AG04450 (cell line): Measurements from ENCODE around the gene RFTN1. TPM values are rescaled to one million over a fixed set of nuclear protein-coding genes. Genes with fewer than 3 reads are reported as not detected.

ENCODE experiments used
- CTCF ChIA-PET: fragments of 300-600, 350-600 bp; formaldehyde crosslinking; extraction: SDS; loops from one replicate; lab custom pipeline; 2022; ENCODE audit warnings: antibody characterized with exemption, inconsistent platforms; lab: Charles Lee
- POLR2A ChIA-PET: fragments of 350-600 bp; formaldehyde crosslinking; extraction: SDS; loops from one replicate; lab custom pipeline; 2021; ENCODE audit warnings: antibody characterized with exemption, inconsistent platforms; lab: Yijun Ruan, JAX
- DNase-seq: peaks from one replicate; pipeline ENCODE4 v3.0.0-alpha.2; 2011; ENCODE audit warnings: low read depth, low spot score
- H3K27ac ChIP-seq: one replicate; pipeline ENCODE4 v1.5.1; 2012; ENCODE audit warnings: low read depth, low read length, control low read depth
- H3K27me3 ChIP-seq: one replicate; pipeline ENCODE4 v1.6.0; 2012; ENCODE audit warnings: low read length; ENCODE audit not compliant: control insufficient read depth, insufficient read depth
- H3K4me3 ChIP-seq: 2 replicates; pipeline ENCODE4 v1.5.1; 2011; ENCODE audit warnings: mild to moderate bottlenecking, low read depth, low read length, control low read depth
- H3K9me3 ChIP-seq: 2 replicates; pipeline ENCODE4 v1.5.1; 2012; ENCODE audit warnings: low read length; ENCODE audit not compliant: control insufficient read depth, insufficient read depth
- polyA plus RNA-seq: library from polyadenylated mRNA; depleted of rRNA; stranded (reverse); fragments of >200 nt; gene quantifications from 2 replicates; pipeline ENCODE4 v1.2.3, GENCODE V29; 2011
- TF ChIP-seq, protein P1 (sequence below): IDR thresholded peaks from 2 replicates; pipeline ENCODE4 v1.5.1; 2011; ENCODE audit warnings: low read depth, low read length, control low read depth, inconsistent platforms

Gene RFTN1
- polyA plus RNA-seq, 1 experiment, result 97.3 TPM

DNA sequence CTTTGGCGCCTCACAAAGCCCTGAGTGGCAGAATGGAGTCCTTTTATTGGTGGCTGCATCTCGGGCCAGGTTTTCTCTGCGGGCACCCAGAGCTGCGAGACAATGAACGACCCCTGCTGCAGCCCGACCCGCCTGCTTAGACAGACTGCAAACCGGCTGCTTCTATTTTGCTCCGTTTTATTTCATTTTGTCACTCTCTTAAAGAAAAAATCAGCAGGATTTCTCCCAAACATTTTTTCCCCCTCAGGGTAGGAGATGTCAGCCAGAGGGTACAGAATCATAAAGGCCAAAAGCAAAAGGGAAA is 183.7 kb downstream of the RFTN1 start:
- TF ChIP-seq, protein P1, sequence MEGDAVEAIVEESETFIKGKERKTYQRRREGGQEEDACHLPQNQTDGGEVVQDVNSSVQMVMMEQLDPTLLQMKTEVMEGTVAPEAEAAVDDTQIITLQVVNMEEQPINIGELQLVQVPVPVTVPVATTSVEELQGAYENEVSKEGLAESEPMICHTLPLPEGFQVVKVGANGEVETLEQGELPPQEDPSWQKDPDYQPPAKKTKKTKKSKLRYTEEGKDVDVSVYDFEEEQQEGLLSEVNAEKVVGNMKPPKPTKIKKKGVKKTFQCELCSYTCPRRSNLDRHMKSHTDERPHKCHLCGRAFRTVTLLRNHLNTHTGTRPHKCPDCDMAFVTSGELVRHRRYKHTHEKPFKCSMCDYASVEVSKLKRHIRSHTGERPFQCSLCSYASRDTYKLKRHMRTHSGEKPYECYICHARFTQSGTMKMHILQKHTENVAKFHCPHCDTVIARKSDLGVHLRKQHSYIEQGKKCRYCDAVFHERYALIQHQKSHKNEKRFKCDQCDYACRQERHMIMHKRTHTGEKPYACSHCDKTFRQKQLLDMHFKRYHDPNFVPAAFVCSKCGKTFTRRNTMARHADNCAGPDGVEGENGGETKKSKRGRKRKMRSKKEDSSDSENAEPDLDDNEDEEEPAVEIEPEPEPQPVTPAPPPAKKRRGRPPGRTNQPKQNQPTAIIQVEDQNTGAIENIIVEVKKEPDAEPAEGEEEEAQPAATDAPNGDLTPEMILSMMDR, result no peak
- Histone ChIP-seq H3K27me3 (no peaks in the 10 kb centered on the region), H3K27ac (no peak overlapping the region), H3K9me3 (peaks cover 1% of the 10 kb centered on the region; the same call in 1 of the 2 replicates), H3K4me3 (no peak overlapping the region)
- ChIA-PET POLR2A (no interaction called here), CTCF (no interaction called here)
- DNase-seq, result no peak

DNA sequence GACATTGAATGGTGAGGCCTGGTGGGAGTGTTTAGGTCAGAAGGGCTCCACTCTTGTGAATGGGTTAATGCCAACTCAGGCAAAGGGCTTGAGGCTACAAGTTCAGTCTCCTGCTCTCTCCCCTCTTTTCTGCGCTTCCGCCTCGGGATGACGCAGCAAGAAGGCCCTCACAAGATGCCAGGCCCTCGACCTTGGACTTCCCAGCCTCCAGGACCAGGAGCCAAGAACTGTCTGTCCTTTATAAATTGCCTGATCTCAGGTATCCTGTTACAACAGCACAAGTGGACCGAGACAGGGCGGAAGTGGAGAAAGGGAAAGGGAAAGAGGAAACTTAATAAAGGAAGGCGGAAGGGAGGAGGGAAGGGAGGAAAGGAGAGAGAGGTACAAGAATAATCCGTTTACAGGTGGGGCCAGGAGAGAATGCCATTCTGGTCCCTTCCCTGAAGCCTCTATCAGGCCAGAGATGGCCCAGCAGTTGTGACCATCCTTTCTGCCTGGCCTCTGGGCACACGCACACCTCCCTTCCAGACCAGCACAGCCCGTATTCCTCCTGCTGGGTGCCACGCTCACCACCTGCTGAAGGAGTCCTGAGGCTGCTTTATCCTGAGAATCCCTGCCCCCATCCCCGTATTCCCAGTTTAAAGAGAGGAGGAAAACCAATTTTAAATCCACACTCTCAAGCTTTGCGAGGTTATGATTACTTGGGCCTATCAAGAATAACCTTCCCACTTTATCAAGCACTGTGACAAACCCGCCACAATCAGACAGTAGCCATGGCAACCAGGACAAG is 184.3 kb downstream of the RFTN1 start:
- Histone ChIP-seq H3K4me3 (no peak overlapping the region), H3K27me3 (no peaks in the 10 kb centered on the region), H3K9me3 (no peaks in the 10 kb centered on the region), H3K27ac (no peak overlapping the region)
- CTCF ChIA-PET, result no interaction called here
- DNase-seq, result no peak
- POLR2A ChIA-PET, result no interaction called here
- TF ChIP-seq, protein P1, result no peak

DNA sequence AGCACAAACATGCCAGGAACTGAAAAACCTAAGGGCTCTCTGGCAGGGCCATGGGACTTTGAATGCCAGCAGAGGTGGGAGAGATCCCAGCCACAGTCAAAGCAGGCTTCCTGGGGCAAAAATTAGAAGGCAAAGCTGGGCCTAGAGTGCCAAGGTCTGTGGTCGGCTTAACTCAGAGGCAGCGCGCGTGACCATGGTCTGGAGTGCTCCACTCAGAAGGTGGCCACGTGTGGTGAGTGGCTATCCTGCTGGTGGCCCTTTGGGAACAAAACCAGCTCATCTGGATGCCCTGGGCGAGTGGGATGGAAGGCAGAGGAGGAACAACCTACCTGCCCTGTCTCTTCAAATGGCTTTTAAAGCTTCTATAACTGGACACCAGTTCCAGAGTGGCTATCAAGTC is 185.4 kb downstream of the RFTN1 start:
- ChIA-PET POLR2A (no interaction called here), CTCF (no interaction called here)
- Histone ChIP-seq H3K27ac (no peak overlapping the region), H3K9me3 (no peaks in the 10 kb centered on the region), H3K4me3 (no peak overlapping the region), H3K27me3 (no peaks in the 10 kb centered on the region)
- DNase-seq, result no peak
- TF ChIP-seq, protein P1, result no peak

DNA sequence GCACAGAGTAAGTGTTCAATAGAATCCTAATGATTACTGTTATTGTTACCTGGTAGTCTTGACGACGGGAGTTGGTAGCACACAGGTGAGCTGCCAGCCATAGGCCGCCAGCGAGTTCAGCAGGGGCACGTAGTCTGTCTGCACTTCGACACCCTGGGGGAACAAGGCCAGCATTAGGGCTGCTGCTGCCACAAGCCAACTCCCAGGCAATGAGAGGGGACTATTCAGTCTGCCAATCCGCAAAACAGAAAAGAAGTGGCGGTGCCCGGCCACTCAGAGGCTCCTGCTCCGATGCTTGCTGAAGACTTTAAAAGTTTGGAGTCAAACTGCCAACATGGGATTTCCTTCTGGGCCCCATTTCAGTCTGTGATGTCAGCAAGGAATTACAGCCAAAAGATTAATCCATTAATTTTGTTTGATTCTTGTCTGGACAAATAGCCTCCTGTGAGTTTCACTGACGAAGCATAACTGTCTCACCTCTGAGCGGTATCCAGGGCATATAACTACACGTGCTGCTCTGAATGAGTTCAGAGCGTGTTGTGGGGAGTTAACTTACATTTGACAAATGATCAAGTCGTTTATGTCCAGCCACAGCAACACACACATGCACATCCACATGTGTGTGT is 186.7 kb downstream of the RFTN1 start:
- Histone ChIP-seq H3K27ac (no peak overlapping the region), H3K9me3 (no peaks in the 10 kb centered on the region), H3K4me3 (no peak overlapping the region), H3K27me3 (no peaks in the 10 kb centered on the region)
- no peak for DNase-seq
- CTCF ChIA-PET, result interaction anchor here (1.0 kb wide), 1 partner anchor 59 kb away, joined by 4 read pairs; no protein-coding TSS in a partner anchor
- POLR2A ChIA-PET, result no interaction called here
- TF ChIP-seq, protein P1, result no peak

DNA sequence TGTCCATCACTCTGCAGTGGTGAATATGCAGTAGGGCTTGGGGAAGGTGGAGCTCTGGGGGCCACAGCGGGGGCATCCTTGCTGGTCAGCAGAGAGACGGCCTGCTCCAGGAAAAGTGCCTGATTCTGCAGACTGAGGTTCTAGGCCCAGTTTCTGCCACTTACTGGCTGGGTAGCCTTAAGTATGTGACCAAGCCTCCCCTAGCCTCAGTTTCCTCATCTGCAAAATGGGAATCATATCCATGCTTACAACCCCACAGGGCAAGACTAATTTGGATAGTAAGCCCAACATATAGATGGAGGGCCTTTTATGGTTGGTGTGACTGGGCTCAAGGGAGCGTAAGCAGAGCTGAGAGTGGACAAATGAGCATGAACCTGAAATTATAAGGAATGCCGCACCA is 187.6 kb downstream of the RFTN1 start:
- ChIA-PET POLR2A (no interaction called here), CTCF (interaction anchor here (1.0 kb wide), 1 partner anchor 58 kb away, joined by 4 read pairs; no protein-coding TSS in a partner anchor)
- no peak overlapping the region for H3K4me3 ChIP-seq
- no peak overlapping the region for H3K27ac ChIP-seq
- TF ChIP-seq, protein P1, result no peak
- DNase-seq, result no peak
- no peaks in the 10 kb centered on the region for H3K9me3 ChIP-seq
- H3K27me3 ChIP-seq, result no peaks in the 10 kb centered on the region
